HepG2 (cell line): Measurements from ENCODE around the gene RNASE11. TPM values are rescaled to one million over a fixed set of nuclear protein-coding genes. Genes with fewer than 3 reads are reported as not detected.

ENCODE experiments used
- CBX2 ChIP-seq, 2 experiments: fragments of 200-600 bp in 1 of 2; sonication (generic); formaldehyde crosslinking in 1 of 2; IDR thresholded peaks; 2 replicates each; pipeline versions ENCODE4 v1.7.0 to v1.8.1; 2018 to 2022; ENCODE audit warnings: low read depth in 2 of 2, low read length in 1 of 2, mild to moderate bottlenecking in 1 of 2, missing genetic modification reagents in 1 of 2
- CREM ChIP-seq, 2 experiments: sonication (generic) in 1 of 2; formaldehyde crosslinking in 1 of 2; IDR thresholded peaks; 2 replicates each; pipeline versions ENCODE4 v1.4.0 to v1.6.1; 2016 to 2020; ENCODE audit warnings: antibody characterized with exemption in 1 of 2, mild to moderate bottlenecking in 1 of 2, missing genetic modification reagents in 1 of 2
- FOXM1 ChIP-seq: sonication (generic); formaldehyde crosslinking; IDR thresholded peaks from 2 replicates; pipeline ENCODE4 v1.5.0; 2020; ENCODE audit warnings: missing genetic modification reagents
- GATAD2A ChIP-seq: IDR thresholded peaks from 2 replicates; pipeline ENCODE4 v1.6.1; 2016
- HOXA5 ChIP-seq: sonication (generic); formaldehyde crosslinking; IDR thresholded peaks from 2 replicates; pipeline ENCODE4 v1.4.0; 2020; ENCODE audit warnings: missing genetic modification reagents
- ZNF253 ChIP-seq: sonication (generic); formaldehyde crosslinking; IDR thresholded peaks from 2 replicates; pipeline ENCODE4 v1.8.0; 2022; ENCODE audit warnings: mild to moderate bottlenecking, missing genetic modification reagents, borderline replicate concordance
- ZNF331 ChIP-seq: sonication (generic); formaldehyde crosslinking; IDR thresholded peaks from 2 replicates; pipeline ENCODE4 v1.4.0; 2020; ENCODE audit warnings: missing genetic modification reagents
- ZNF431 ChIP-seq: sonication (generic); formaldehyde crosslinking; IDR thresholded peaks from 2 replicates; pipeline ENCODE4 v1.9.0; 2022; ENCODE audit warnings: missing genetic modification reagents, low read depth, mild to moderate bottlenecking, borderline replicate concordance
- ZNF496 ChIP-seq: sonication (generic); formaldehyde crosslinking; IDR thresholded peaks from 2 replicates; pipeline ENCODE4 v1.8.1; 2023; ENCODE audit warnings: mild to moderate bottlenecking, moderate library complexity, missing genetic modification reagents; ENCODE audit not compliant: insufficient replicate concordance
- ZNF546 ChIP-seq: sonication (generic); formaldehyde crosslinking; conservative IDR thresholded peaks from 2 replicates; pipeline ENCODE4 v1.8.1; 2023; ENCODE audit warnings: mild to moderate bottlenecking, missing genetic modification reagents
- ZNF792 ChIP-seq: IDR thresholded peaks from 2 replicates; pipeline ENCODE4 v1.6.1; 2016
- ZSCAN29 ChIP-seq: sonication (generic); formaldehyde crosslinking; conservative IDR thresholded peaks from 2 replicates; pipeline ENCODE4 v1.4.0; 2020; ENCODE audit warnings: mild to moderate bottlenecking, missing genetic modification reagents
- polyA plus RNA-seq, 8 experiments: library from polyadenylated mRNA; depleted of rRNA in 3 of 8; stranded (reverse) in 7 of 8; unstranded in 1 of 8; fragments of >200 nt; fragmentation: Illumina TruSeq in 4 of 8; extraction: Trizol in 4 of 8; gene quantifications; 2 replicates each; pipeline versions ENCODE4 v1.2.1 to v1.2.3, GENCODE V29; 2011 to 2016; ENCODE audit warnings: low read depth in 4 of 8, missing spikeins in 1 of 8, mixed read lengths in 1 of 8; ENCODE audit not compliant: insufficient read depth in 1 of 8
- total RNA-seq, 5 experiments: library from RNA; depleted of rRNA; stranded (reverse); fragments of >200 nt; fragmentation: Illumina TruSeq; extraction: Trizol; gene quantifications; 2 replicates each; pipeline ENCODE4 v1.2.3, GENCODE V29; 2016; ENCODE audit warnings: low read depth in 1 of 5
- TF ChIP-seq, protein P1 (sequence below): sonication (generic); formaldehyde crosslinking; IDR thresholded peaks from 2 replicates; pipeline ENCODE4 v1.4.0; 2020; ENCODE audit warnings: missing genetic modification reagents, borderline replicate concordance
- TF ChIP-seq, protein P2 (sequence below): sonication (generic); formaldehyde crosslinking; IDR thresholded peaks from 2 replicates; pipeline ENCODE4 v1.5.0; 2020; ENCODE audit warnings: missing genetic modification reagents, mild to moderate bottlenecking, borderline replicate concordance
- TF ChIP-seq, protein P3 (sequence below): IDR thresholded peaks from 2 replicates; pipeline ENCODE4 v1.6.1; 2016; ENCODE audit warnings: mild to moderate bottlenecking, missing biosample characterization, missing genetic modification reagents
- TF ChIP-seq, protein P4 (sequence below): sonication (generic); formaldehyde crosslinking; IDR thresholded peaks from 2 replicates; pipeline ENCODE4 v1.5.0; 2020; ENCODE audit warnings: missing genetic modification reagents
- TF ChIP-seq, protein P5 (sequence below): sonication (generic); IDR thresholded peaks from 2 replicates; pipeline ENCODE4 v1.6.1; 2016; ENCODE audit warnings: low read depth, borderline replicate concordance
- TF ChIP-seq, protein P6 (sequence below): IDR thresholded peaks from 2 replicates; pipeline ENCODE4 v1.6.1; 2016; ENCODE audit warnings: mild to moderate bottlenecking

The RNASE11 gene
- total and polyA plus RNA-seq, 2 of the 13 experiments (the other 11 are each of a cell fraction or from before 2014, with no cell fraction given): not detected

DNA sequence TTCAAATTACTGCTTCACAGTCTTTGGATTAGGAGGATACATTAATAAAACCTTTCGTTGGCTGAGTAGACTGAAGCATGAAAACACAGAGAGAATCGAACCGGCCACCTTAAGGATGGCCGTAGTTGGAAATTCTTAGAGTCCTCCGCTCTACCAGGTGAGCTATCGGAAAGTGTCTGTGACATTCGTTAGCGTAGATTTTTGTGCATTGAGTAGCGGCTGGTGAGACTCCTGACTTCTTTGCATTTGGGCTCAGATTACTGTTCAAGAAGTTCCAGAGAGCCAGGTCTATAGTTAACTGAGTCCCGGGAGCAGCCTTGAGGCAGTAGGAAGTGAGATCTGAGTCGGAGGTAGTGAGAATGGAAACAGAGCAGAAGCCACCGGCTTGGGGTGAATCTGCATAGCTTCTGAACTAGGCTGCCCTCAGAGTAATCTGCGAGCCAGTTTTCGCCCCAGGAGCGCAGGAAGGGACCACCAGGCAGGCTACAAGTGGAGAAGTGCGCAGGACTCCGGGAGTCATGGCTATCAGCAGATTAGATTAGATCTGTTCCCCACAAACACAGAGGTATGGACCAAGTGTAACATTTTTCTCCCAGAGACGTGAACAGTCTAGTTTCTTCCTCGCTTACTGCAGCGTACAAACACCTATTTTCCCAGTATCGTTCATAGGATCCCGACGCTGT, 42.7 kb upstream of the RNASE11 start (continued):
- TF ChIP-seq ZNF331 (CRISPR knock-in tag) (peak; percentile 78), GATAD2A (CRISPR knock-in tag) (peak; percentile 53; the same call in 1 of the 2 replicates), CBX2 (IDR thresholded peaks at IDR 0.05; ENCODE audit: low read depth, low read length) (no peak), CBX2 (CRISPR knock-in tag; IDR thresholded peaks at IDR 0.05; ENCODE audit: low read depth) (0 out of 2 replicates have a peak, but pooled peaks have one; percentile 84), ZSCAN29 (CRISPR knock-in tag) (peak; percentile 52; the same call in 1 of the 2 replicates), ZNF546 (CRISPR knock-in tag) (no peak), ZNF253 (CRISPR knock-in tag) (no peak), ZNF496 (CRISPR knock-in tag) (no peak), FOXM1 (no peak), ZNF431 (CRISPR knock-in tag) (no peak), ZNF792 (CRISPR knock-in tag) (0 out of 2 replicates have a peak, but pooled peaks have one; percentile 44), CREM (IDR thresholded peaks at IDR 0.05) (peak; percentile 27; the same call in 1 of the 2 replicates), CREM (CRISPR knock-in tag; IDR thresholded peaks at IDR 0.05) (no peak), HOXA5 (0 out of 2 replicates have a peak, but pooled peaks have one; percentile 34)
- TF ChIP-seq, protein P1, sequence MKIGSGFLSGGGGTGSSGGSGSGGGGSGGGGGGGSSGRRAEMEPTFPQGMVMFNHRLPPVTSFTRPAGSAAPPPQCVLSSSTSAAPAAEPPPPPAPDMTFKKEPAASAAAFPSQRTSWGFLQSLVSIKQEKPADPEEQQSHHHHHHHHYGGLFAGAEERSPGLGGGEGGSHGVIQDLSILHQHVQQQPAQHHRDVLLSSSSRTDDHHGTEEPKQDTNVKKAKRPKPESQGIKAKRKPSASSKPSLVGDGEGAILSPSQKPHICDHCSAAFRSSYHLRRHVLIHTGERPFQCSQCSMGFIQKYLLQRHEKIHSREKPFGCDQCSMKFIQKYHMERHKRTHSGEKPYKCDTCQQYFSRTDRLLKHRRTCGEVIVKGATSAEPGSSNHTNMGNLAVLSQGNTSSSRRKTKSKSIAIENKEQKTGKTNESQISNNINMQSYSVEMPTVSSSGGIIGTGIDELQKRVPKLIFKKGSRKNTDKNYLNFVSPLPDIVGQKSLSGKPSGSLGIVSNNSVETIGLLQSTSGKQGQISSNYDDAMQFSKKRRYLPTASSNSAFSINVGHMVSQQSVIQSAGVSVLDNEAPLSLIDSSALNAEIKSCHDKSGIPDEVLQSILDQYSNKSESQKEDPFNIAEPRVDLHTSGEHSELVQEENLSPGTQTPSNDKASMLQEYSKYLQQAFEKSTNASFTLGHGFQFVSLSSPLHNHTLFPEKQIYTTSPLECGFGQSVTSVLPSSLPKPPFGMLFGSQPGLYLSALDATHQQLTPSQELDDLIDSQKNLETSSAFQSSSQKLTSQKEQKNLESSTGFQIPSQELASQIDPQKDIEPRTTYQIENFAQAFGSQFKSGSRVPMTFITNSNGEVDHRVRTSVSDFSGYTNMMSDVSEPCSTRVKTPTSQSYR (CRISPR knock-in tag): no peak
- TF ChIP-seq, protein P2, sequence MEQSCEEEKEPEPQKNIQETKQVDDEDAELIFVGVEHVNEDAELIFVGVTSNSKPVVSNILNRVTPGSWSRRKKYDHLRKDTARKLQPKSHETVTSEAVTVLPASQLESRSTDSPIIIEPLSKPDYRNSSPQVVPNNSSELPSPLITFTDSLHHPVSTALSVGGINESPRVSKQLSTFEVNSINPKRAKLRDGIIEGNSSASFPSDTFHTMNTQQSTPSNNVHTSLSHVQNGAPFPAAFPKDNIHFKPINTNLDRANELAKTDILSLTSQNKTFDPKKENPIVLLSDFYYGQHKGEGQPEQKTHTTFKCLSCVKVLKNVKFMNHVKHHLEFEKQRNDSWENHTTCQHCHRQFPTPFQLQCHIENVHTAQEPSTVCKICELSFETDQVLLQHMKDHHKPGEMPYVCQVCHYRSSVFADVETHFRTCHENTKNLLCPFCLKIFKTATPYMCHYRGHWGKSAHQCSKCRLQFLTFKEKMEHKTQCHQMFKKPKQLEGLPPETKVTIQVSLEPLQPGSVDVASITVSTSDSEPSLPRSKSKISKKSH (CRISPR knock-in tag): no peak
- TF ChIP-seq, protein P3, sequence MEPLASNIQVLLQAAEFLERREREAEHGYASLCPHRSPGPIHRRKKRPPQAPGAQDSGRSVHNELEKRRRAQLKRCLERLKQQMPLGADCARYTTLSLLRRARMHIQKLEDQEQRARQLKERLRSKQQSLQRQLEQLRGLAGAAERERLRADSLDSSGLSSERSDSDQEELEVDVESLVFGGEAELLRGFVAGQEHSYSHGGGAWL (CRISPR knock-in tag): 0 out of 2 replicates have a peak, but pooled peaks have one; percentile 12
- TF ChIP-seq, protein P4, sequence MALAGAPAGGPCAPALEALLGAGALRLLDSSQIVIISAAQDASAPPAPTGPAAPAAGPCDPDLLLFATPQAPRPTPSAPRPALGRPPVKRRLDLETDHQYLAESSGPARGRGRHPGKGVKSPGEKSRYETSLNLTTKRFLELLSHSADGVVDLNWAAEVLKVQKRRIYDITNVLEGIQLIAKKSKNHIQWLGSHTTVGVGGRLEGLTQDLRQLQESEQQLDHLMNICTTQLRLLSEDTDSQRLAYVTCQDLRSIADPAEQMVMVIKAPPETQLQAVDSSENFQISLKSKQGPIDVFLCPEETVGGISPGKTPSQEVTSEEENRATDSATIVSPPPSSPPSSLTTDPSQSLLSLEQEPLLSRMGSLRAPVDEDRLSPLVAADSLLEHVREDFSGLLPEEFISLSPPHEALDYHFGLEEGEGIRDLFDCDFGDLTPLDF (CRISPR knock-in tag): no peak
- TF ChIP-seq, protein P5, sequence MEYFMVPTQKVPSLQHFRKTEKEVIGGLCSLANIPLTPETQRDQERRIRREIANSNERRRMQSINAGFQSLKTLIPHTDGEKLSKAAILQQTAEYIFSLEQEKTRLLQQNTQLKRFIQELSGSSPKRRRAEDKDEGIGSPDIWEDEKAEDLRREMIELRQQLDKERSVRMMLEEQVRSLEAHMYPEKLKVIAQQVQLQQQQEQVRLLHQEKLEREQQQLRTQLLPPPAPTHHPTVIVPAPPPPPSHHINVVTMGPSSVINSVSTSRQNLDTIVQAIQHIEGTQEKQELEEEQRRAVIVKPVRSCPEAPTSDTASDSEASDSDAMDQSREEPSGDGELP: peak; percentile 46; the same call in 1 of the 2 replicates
- TF ChIP-seq, protein P6, sequence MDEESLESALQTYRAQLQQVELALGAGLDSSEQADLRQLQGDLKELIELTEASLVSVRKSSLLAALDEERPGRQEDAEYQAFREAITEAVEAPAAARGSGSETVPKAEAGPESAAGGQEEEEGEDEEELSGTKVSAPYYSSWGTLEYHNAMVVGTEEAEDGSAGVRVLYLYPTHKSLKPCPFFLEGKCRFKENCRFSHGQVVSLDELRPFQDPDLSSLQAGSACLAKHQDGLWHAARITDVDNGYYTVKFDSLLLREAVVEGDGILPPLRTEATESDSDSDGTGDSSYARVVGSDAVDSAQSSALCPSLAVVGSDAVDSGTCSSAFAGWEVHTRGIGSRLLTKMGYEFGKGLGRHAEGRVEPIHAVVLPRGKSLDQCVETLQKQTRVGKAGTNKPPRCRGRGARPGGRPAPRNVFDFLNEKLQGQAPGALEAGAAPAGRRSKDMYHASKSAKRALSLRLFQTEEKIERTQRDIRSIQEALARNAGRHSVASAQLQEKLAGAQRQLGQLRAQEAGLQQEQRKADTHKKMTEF (CRISPR knock-in tag): 0 out of 2 replicates have a peak, but pooled peaks have one; percentile 53
